SW480 (cell line): ENCODE measurements around the gene ADGRE2.
"Not testable (repeated sequence)": the region's sequence is repeated elsewhere in the genome, so short reads cannot be mapped to it uniquely, and the experiment has no call there.

Source experiments
- DNase-seq: peaks from one replicate; pipeline ENCODE4 v3.0.0-alpha.2; 2016; ENCODE audit warnings: low spot score

The ADGRE2 gene

GRCh38 chr19:14778110-14778845, at the start of gene ADGRE2:
ADGRE2 (minus strand) TSS chr19:14778560; CDS start chr19:14776756, 1,804 bp downstream.
- not testable (repeated sequence) for DNase-seq

DNA sequence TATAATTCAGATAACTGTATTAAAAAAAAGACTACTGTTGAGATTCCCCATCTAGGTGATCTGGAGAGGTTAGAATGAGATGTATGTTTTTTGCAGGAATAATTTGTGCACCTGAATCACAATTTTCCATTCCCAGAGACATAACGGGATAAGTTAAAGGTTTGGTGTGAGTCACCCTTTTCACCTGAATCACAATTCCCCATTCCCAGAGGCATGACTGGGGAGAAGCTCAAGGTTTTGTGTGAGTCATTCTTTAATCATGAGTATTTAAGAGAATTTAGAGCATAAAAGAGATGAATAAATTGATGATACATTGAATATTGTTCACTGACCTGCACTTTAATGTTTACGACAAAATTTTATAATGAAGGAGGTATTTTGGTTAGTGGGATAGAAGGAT, 47.6 kb upstream of the ADGRE2 start:
- DNase-seq = no peak

GRCh38 chr19:14821937-14822336, 43.6 kb upstream of the ADGRE2 start:
- DNase-seq = no peak

- DNase-seq = no peak
Observed at GRCh38 chr19:14818588-14818987, 40.2 kb upstream of the ADGRE2 start.

DNA sequence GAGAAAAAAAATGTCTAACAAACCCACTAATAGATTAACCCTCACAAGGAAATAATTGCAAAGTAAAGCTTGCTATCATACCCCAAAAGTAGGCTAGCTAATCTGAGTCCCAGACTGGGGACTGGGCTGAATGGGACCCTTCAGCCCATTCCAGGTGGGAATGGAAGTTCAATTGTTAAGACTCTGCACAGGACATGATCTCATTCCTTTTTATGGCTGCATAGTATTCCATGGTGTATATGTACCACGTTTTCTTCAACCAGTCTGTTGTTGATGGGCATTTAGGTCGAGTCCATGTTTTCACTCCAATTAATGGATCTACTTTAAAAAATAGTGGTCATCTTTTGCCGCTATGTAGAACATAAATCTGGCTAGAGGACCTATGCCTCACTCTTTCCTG, 38.7 kb upstream of the ADGRE2 start:
- no peak for DNase-seq

- no peak for DNase-seq
Observed at GRCh38 chr19:14814982-14815652, 36.8 kb upstream of the ADGRE2 start.

DNA sequence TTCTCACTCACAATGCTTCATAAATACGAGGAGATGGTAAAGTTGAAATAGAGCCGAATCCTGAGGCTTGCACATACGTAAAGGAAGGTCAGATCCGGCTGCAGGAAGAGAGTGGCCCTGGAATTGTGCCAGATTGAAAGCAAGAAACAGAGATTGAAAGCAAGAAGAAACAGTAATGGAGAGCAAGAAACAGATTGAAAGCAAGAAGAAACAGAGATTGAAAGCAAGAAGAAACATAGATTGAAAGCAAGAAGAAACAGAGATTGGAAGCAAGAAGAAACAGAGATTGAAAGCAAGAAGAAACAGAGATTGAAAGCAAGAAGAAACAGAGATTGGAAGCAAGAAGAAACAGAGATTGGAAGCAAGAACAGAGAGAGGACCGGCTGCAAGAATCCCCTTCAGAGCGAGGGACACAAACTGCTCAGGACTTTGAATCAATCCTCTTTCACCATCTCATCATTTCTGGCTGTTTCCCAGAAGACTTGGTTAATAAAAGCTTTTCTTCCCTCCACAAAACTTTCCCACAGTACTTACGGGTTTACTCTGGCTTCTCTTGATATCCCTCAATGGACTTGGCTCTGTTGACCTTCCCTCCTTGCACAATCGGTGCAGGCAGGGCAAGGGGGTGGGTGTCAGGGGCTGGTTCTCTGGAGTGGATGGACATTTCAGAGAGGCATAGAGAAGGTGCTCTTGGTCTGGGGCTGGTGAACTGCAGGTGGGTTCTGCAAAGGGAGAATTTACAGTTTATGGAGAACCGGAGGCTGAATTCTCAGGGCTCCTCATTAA, 31.1 kb upstream of the ADGRE2 start:
- no peak for DNase-seq

DNA sequence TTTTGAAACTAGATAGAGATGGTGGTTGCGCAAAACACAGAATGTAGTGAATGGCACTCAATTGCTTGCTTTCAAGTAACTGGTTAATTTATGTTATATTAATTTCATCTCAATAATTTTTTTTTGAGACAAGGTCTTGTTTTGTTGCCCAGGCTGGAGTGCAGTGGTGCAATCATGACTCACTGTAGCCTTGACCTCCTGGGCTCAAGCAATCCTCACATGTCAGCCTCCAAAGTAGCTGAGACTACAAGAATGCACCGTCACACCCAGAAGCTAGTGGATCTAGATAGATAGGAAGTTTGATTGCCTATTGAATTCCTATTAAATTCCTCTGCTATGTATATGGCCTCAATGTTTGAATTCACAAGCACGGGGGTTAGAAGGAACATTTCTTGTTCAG, 26.4 kb upstream of the ADGRE2 start:
- no peak for DNase-seq

DNA sequence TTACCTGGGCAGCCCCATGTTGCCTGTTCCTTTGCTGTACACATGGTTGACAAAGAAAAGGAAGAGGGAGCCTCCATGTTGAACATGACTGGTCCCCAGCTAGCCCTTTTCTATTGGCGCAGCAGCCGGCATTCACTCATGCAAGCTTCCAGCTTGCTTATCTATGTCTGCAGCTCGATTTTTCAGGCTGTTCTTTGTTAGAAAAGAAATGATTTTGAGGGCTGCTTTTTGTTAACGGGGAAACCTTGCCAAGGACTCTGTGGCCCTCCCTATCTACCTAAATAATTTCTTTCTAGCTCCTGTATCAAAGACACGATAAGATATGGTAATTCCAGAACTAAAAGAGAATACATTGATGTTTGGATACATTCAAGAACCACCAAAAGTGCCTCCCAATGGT, 20.4 kb upstream of the ADGRE2 start:
- DNase-seq = no peak

- no peak for DNase-seq
Observed at GRCh38 chr19:14796021-14796420, 17.7 kb upstream of the ADGRE2 start.

GRCh38 chr19:14795078-14795721, 16.8 kb upstream of the ADGRE2 start:
- no peak for DNase-seq

DNA sequence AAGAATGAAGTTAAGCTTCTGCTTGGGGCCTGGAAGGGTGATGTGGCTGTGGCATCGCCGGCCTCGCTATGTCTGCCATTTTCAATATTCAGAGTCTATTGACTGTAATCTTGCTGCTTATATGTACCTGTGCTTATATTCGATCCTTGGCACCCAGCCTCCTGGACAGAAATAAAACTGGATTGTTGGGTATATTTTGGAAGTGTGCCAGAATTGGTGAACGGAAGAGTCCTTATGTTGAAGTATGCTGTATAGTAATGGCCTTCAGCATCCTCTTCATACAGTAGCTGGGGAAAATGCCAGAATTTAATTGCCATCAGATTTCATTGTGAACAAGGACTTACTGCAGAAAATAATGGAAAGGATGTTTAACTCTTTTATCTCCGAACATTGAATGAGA, 13.9 kb upstream of the ADGRE2 start:
- not testable (repeated sequence) for DNase-seq

GRCh38 chr19:14786421-14786851, 8.1 kb upstream of the ADGRE2 start:
- no peak for DNase-seq

- peak; percentile 63 for DNase-seq
Observed at GRCh38 chr19:14785102-14785793, 6.9 kb upstream of the ADGRE2 start.

GRCh38 chr19:14784730-14785101, 6.4 kb upstream of the ADGRE2 start:
- not testable (repeated sequence) for DNase-seq

DNA sequence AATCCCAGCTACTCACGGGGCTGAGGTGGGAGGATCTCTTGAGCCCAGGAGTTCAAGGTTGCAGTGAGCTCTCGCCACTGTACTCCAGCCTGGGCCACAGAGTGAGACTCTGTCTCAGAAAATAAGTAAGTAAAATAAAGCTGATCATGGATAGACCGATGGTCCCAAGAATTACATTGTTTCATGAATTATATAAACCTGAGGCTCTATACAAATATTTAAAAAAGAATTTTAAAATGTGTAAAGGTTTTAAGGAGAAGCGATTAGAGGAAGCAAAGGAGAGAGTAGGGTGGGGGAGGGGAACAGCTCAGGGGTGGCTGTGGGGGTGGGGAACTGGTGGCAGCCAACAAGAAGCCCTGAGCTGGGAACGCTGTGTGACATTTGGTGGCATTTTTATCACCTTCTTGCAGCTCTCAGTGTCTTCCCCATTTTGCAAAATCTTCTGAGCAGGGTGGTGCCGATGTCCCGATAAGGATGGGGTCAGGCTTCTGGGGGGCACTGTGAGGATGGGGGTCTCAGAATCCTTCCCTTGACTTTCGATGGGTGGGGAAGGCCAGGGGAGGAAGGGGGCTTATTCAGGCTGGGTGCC, 5.1 kb upstream of the ADGRE2 start:
- not testable (repeated sequence) for DNase-seq

DNA sequence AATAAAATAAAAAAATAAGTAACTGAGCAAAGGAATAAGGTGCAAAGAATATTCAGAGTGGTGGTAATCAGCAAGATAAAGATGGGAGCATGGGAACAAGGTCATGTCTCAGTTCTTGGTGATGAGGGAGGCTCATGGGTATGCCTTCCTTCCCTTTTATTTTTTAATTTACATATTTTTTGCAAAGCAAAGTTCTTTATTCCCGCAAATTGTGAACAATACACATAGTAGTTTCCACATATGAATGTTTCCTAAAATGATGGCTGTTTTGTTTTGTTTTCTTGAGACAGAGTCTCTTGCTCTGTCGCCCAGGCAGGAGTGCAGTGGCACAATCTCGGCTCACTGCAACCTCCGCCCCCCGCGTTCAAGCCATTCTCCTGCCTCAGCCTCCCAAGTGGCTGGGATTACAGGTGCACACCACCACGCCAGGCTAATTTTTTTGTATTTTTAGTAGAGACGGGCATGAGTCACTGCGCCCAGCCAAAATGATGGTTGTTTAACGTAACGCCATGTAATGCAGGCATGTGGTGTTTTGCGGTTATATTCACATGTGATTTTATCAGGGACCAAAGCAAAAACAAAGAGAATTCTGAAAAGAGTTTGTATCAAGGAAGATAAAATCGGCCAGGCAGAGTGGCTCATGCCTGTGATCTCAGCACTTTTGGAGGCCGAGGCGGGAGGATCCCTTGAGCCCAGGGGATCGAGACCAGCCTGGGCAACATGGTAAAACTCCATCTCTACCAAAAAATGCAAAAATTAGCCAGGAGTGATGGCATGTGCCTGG, 4.5 kb upstream of the ADGRE2 start:
- DNase-seq = no peak

DNA sequence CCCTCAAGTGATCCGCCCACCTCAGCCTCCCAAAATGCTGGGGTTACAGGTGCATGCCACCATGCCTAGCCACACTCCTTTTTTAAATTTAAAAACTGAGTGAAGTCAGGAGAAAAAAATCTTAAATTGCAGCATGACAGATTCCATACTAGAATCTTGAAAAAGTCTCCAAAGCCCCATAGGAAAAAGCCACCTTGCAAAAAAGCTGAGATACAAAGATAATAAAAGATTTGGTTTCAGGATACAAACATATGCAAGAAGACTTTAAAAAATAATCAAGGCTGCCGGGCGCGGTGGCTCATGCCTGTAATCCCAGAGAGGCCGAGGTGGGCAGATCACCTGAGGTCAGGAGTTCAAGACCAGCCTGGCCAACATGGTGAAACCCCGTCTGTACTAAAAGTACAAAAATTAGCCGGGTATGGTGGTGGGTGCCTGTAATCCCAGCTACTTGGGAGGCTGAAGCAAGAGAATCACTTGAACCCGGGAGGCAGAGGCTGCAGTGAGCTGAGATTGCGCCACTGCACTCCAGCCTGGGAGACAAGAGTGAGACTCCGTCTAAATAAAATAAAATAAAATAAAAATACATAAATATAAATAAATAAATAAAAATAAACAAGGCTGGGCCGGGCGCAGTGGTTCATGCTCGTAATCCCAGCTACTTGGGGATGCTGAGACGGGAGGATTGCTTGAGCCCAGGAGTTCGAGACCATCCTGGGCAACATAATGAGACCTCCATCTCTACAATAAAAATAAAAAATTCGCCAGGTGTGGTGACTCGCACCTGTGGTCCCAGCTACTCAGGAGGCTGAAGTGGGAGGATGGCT, 3.6 kb upstream of the ADGRE2 start:
- not testable (repeated sequence) for DNase-seq

GRCh38 chr19:14780622-14781225, 2.4 kb upstream of the ADGRE2 start:
- DNase-seq = not testable (repeated sequence)
